Motor neuron (in vitro differentiated cells): ENCODE measurements around the gene KRTAP6-3. TPM values are rescaled to one million over a fixed set of nuclear protein-coding genes. Genes with fewer than 3 reads are reported as not detected.

Experiments
- ATAC-seq, 8 experiments: fragments of 200-7000 bp; cut with Tn5 transposase; replicated peaks in 6 of 8; 2 replicates each; pipeline ENCODE4 v1.8.0; 2021; ENCODE audit warnings: mild to moderate bottlenecking in 8 of 8, moderate library complexity in 8 of 8
- H3K27ac ChIP-seq, 2 donors: fragments of 250-450 bp; sonication (Bioruptor Pico); 2 replicates each; pipeline ENCODE4 v1.9.0; 2021; ENCODE audit warnings: antibody characterized with exemption in 2 of 2, mild to moderate bottlenecking in 2 of 2, moderate library complexity in 1 of 2
- H3K4me1 ChIP-seq, 2 donors: fragments of 250-450 bp; sonication (Bioruptor Pico); replicated peaks in 1 of 2; 2 replicates each; pipeline ENCODE4 v1.6.1; 2021; ENCODE audit warnings: antibody characterized with exemption in 2 of 2, mild to moderate bottlenecking in 2 of 2, moderate library complexity in 1 of 2
- H3K4me3 ChIP-seq, 5 donors: fragments of 250-450 bp; sonication (Bioruptor Pico); 2 replicates each; pipeline ENCODE4 v1.9.0; 2021; ENCODE audit warnings: antibody characterized with exemption in 5 of 5, mild to moderate bottlenecking in 5 of 5, moderate library complexity in 4 of 5
- WGBS, 10 experiments: fragments of 450-650 bp; shearing (Covaris generic); methylation state at CpG; one replicate each; pipeline ENCODE4 v1.0.0; 2022; 5-methylcytosine and 5-hydroxymethylcytosine counted together
- in situ Hi-C, 9 experiments: fragments of 400-800 bp; cut with MboI; loops; one replicate each; pipeline ENCODE4 v1.15.0; 2021; ENCODE audit warnings: low sequenced_read_pairs in 9 of 9, low pct_unique_long_range_greater_than_20kb in 2 of 9; ENCODE audit not compliant: unreplicated experiment in 9 of 9
- total RNA-seq, 8 experiments: library from RNA; unstranded; fragments of 300-600 nt; gene quantifications; 2 replicates each; pipeline versions ENCODE4 v1.2.3 to v1.2.4, GENCODE V29; 2022

The KRTAP6-3 gene
- not detected for total RNA-seq

- WGBS, 10 experiments = 10 to 100% (median 92%) methylated on average over 1 to 4 of the region's 4 CpGs; no CpG with 5 or more reads in 3 of the 10 experiments
- no peak within 1 kb of the TSS for H3K27ac ChIP-seq
- no peak within 1 kb of the TSS for H3K4me3 ChIP-seq
- H3K4me1 ChIP-seq = no peaks in the 10 kb centered on the region
- in situ Hi-C loops = no loop called here
- no peak for ATAC-seq
These were observed at the start of gene KRTAP6-3 for GRCh38 chr21:30592140-30592539. KRTAP6-3 (plus strand) TSS chr21:30592440; CDS start chr21:30592446, 6 bp downstream.

GRCh38 chr21:30552782-30553181, 39.5 kb upstream of the KRTAP6-3 start:
- 80 to 100% (median 88%) methylated on average over 1 of the region's 1 CpG; no CpG with 5 or more reads in 7 of the 10 experiments for WGBS, 10 experiments
- H3K4me3 ChIP-seq = no peak overlapping the region
- in situ Hi-C loops = no loop called here
- ATAC-seq = no peak
- H3K27ac ChIP-seq = no peak overlapping the region
- H3K4me1 ChIP-seq = no peaks in the 10 kb centered on the region

GRCh38 chr21:30555095-30555494, 37.1 kb upstream of the KRTAP6-3 start:
- WGBS, 10 experiments = 6 to 100% (median 77%) methylated on average over 2 of the region's 2 CpGs
- H3K4me3 ChIP-seq = no peak overlapping the region
- no peak overlapping the region for H3K27ac ChIP-seq
- in situ Hi-C loops = no loop called here
- H3K4me1 ChIP-seq = no peaks in the 10 kb centered on the region
- ATAC-seq = no peak

- 0 to 100% (median 58%) methylated on average over 1 to 2 of the region's 2 CpGs; no CpG with 5 or more reads in 4 of the 10 experiments for WGBS, 10 experiments
- no peak within 1 kb of the TSS for H3K4me3 ChIP-seq
- H3K4me1 ChIP-seq = no peaks in the 10 kb centered on the region
- no peak within 1 kb of the TSS for H3K27ac ChIP-seq
- ATAC-seq = no peak
- in situ Hi-C loops = no loop called here
These were observed 30.9 kb upstream of the KRTAP6-3 start, which contains the start of gene KRTAP19-7 for GRCh38 chr21:30561264-30561895. KRTAP19-7 (minus strand) TSS chr21:30561314; CDS start chr21:30561289, 25 bp downstream.

- in situ Hi-C loops = no loop called here
- Histone ChIP-seq H3K4me3 (no peak overlapping the region), H3K27ac (no peak overlapping the region), H3K4me1 (no peaks in the 10 kb centered on the region)
- WGBS, 10 experiments = 0 to 100% (median 70%) methylated on average over 1 to 2 of the region's 2 CpGs; no CpG with 5 or more reads in 1 of the 10 experiments
- ATAC-seq = no peak
These were observed 30.3 kb upstream of the KRTAP6-3 start for GRCh38 chr21:30561957-30562356.

GRCh38 chr21:30563072-30563471, 29.2 kb upstream of the KRTAP6-3 start:
- ATAC-seq = no peak
- no peak overlapping the region for H3K27ac ChIP-seq
- H3K4me1 ChIP-seq = no peaks in the 10 kb centered on the region
- H3K4me3 ChIP-seq = no peak overlapping the region
- 5 to 84% (median 73%) methylated on average over 5 to 6 of the region's 6 CpGs; no CpG with 5 or more reads in 1 of the 10 experiments for WGBS, 10 experiments
- in situ Hi-C loops = no loop called here

GRCh38 chr21:30563630-30564029, 28.6 kb upstream of the KRTAP6-3 start:
- H3K4me3 ChIP-seq = no peak overlapping the region
- H3K27ac ChIP-seq = no peak overlapping the region
- H3K4me1 ChIP-seq = no peaks in the 10 kb centered on the region
- WGBS, 10 experiments = 0 to 100% (median 88%) methylated on average over 1 to 2 of the region's 2 CpGs
- in situ Hi-C loops = no loop called here
- ATAC-seq = no peak

- no peak for ATAC-seq
- H3K27ac ChIP-seq = no peak overlapping the region
- H3K4me1 ChIP-seq = no peaks in the 10 kb centered on the region
- in situ Hi-C loops = no loop called here
- no peak overlapping the region for H3K4me3 ChIP-seq
These were observed 24.6 kb upstream of the KRTAP6-3 start for GRCh38 chr21:30567617-30568016.

- no peak overlapping the region for H3K4me3 ChIP-seq
- in situ Hi-C loops = no loop called here
- H3K4me1 ChIP-seq = no peaks in the 10 kb centered on the region
- ATAC-seq = no peak
- H3K27ac ChIP-seq = no peak overlapping the region
These were observed 14.5 kb upstream of the KRTAP6-3 start for GRCh38 chr21:30577766-30578165.

- H3K4me1 ChIP-seq = no peaks in the 10 kb centered on the region
- 0 to 57% (median 32%) methylated on average over 1 of the region's 1 CpG; no CpG with 5 or more reads in 6 of the 10 experiments for WGBS, 10 experiments
- in situ Hi-C loops = no loop called here
- H3K27ac ChIP-seq = no peak overlapping the region
- ATAC-seq = no peak
- no peak overlapping the region for H3K4me3 ChIP-seq
These were observed 12.9 kb upstream of the KRTAP6-3 start for GRCh38 chr21:30579346-30579745.

GRCh38 chr21:30580132-30580531, 12.1 kb upstream of the KRTAP6-3 start:
- ATAC-seq = no peak
- no peak overlapping the region for H3K4me3 ChIP-seq
- WGBS, 10 experiments = 0 to 100% (median 83%) methylated on average over 1 to 3 of the region's 3 CpGs

GRCh38 chr21:30582870-30583269, 9.4 kb upstream of the KRTAP6-3 start:
- in situ Hi-C loops = no loop called here
- Histone ChIP-seq H3K4me1 (no peaks in the 10 kb centered on the region), H3K27ac (no peak overlapping the region), H3K4me3 (no peak overlapping the region)
- ATAC-seq = peak in 2 of 8 experiments; percentile 20 to 45
- 0 to 78% (median 0%) methylated on average over 1 of the region's 1 CpG; no CpG with 5 or more reads in 1 of the 10 experiments for WGBS, 10 experiments

More at GRCh38 chr21:30580132-30580531, 12.1 kb upstream of the KRTAP6-3 start:
- Histone ChIP-seq H3K4me1 (no peaks in the 10 kb centered on the region), H3K27ac (no peak overlapping the region)
- in situ Hi-C loops = no loop called here

- Histone ChIP-seq H3K27ac (no peak within 1 kb of the TSS), H3K4me1 (no peaks in the 10 kb centered on the region), H3K4me3 (no peak within 1 kb of the TSS)
- ATAC-seq = no peak
- in situ Hi-C loops = no loop called here
These were observed 1.9 kb upstream of the KRTAP6-3 start, which contains the start of gene KRTAP22-2 for GRCh38 chr21:30590297-30590696. KRTAP22-2 (minus strand) TSS chr21:30590397.

- in situ Hi-C loops = no loop called here
- no peak within 1 kb of the TSS for H3K4me3 ChIP-seq
- no peaks in the 10 kb centered on the region for H3K4me1 ChIP-seq
- H3K27ac ChIP-seq = no peak within 1 kb of the TSS
- WGBS, 10 experiments = 17 to 100% (median 83%) methylated on average over 1 to 6 of the region's 6 CpGs; no CpG with 5 or more reads in 4 of the 10 experiments
- ATAC-seq = no peak
These were observed 6.6 kb downstream of the KRTAP6-3 start, which contains the start of gene KRTAP6-2 for GRCh38 chr21:30598802-30599201. KRTAP6-2 (minus strand) TSS chr21:30598902; CDS start chr21:30598874, 28 bp downstream.
